Hepatic stellate cell (primary cell): ENCODE results near the gene CSK.

ENCODE experiments used
- DNase-seq: peaks from one replicate; pipeline ENCODE4 v3.0.0; 2011; ENCODE audit warnings: low spot score

Gene CSK

GRCh38 chr15:74801311-74801997, 19.6 kb downstream of the CSK start:
- no peak for DNase-seq

- DNase-seq = no peak
Measured at GRCh38 chr15:74802290-74802689, 20.4 kb downstream of the CSK start.

GRCh38 chr15:74802862-74803447, 21.1 kb downstream of the CSK start:
- DNase-seq = no peak

- no peak for DNase-seq
Measured at GRCh38 chr15:74804935-74805334, 23.1 kb downstream of the CSK start.

- no peak for DNase-seq
Measured at GRCh38 chr15:74807282-74807681, 25.4 kb downstream of the CSK start.

GRCh38 chr15:74808078-74808839, 26.4 kb downstream of the CSK start:
- DNase-seq = no peak

- DNase-seq = no peak
Measured at GRCh38 chr15:74808840-74809229, 27.0 kb downstream of the CSK start.

- no peak for DNase-seq
Measured at GRCh38 chr15:74809242-74809641, 27.4 kb downstream of the CSK start.

GRCh38 chr15:74809956-74810355, 28.1 kb downstream of the CSK start:
- DNase-seq = peak; percentile 60

- no peak for DNase-seq
Measured at GRCh38 chr15:74812533-74812932, 30.7 kb downstream of the CSK start, which contains the start of gene LMAN1L. TSS of gene LMAN1L (plus strand) at chr15:74812835. CDS start at chr15:74812855, 20 bp downstream.

- DNase-seq = no peak
Measured at GRCh38 chr15:74815121-74815934, 33.4 kb downstream of the CSK start.

- no peak for DNase-seq
Measured at GRCh38 chr15:74815961-74816360, 34.1 kb downstream of the CSK start.

- no peak for DNase-seq
Measured at GRCh38 chr15:74816624-74817369, 34.9 kb downstream of the CSK start.

GRCh38 chr15:74817370-74817737, 35.5 kb downstream of the CSK start:
- DNase-seq = peak; percentile 57

- no peak for DNase-seq
Measured at GRCh38 chr15:74820056-74820455, 38.2 kb downstream of the CSK start.

GRCh38 chr15:74821091-74821789, 39.4 kb downstream of the CSK start:
- DNase-seq = no peak

GRCh38 chr15:74821790-74822158, 39.9 kb downstream of the CSK start:
- DNase-seq = no peak

- no peak for DNase-seq
Measured at GRCh38 chr15:74822233-74822632, 40.4 kb downstream of the CSK start.

- DNase-seq = no peak
Measured at GRCh38 chr15:74823324-74823723, 41.4 kb downstream of the CSK start.

- no peak for DNase-seq
Measured at GRCh38 chr15:74824976-74825375, 43.1 kb downstream of the CSK start.

- no peak for DNase-seq
Measured at GRCh38 chr15:74825866-74826265, 44.0 kb downstream of the CSK start.
